Breast epithelium (tissue), 3 donors: ENCODE results near the gene RAPGEF4.

Source experiments
- POLR2A ChIP-seq: fragments of 450-650 bp; IDR thresholded peaks from one replicate; pipeline ENCODE4 v1.6.1; 2016; ENCODE audit warnings: antibody characterized with exemption, mild to moderate bottlenecking, moderate library complexity
- TF ChIP-seq, protein P1 (sequence below), 3 donors: fragments of 450-650 bp; IDR thresholded peaks; one replicate each; pipeline ENCODE4 v1.5.1; 2016 to 2017; ENCODE audit warnings: antibody characterized with exemption in 3 of 3, mild to moderate bottlenecking in 3 of 3, moderate library complexity in 3 of 3

DNA sequence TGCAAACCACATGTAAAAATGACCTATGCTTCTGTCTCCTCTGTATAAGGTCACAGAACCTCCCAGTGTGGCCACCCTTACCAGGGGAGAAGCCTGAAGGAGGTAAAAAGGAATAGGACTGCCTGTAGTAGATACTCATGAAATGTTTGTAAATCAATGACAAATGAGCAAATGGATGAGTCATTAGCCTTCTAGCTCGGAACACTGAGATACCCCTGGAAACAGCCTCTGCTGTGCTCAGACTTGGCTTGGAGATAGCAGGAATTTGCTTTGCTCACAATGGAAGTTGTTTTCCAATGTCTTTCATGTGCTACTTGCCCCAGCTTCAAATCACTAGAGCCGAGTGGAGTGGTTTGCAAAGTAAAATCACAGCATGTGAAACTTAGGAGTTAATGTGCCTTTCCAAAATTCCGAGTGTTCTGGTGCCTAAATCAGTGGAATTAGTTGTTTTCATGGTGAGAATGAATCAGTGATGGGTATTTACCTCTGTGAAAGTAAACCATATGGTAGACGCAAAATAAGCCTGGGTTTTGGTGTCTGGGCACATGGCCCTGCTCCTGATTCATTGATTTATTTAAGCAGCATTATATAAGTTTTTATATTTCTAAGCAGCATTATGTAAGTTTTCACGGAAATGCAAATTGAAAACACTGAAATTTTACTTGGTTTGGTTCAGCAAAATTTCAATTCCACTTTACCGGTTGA, 186.0 kb downstream of the RAPGEF4 start:
- no peak for TF ChIP-seq POLR2A
- TF ChIP-seq, protein P1, sequence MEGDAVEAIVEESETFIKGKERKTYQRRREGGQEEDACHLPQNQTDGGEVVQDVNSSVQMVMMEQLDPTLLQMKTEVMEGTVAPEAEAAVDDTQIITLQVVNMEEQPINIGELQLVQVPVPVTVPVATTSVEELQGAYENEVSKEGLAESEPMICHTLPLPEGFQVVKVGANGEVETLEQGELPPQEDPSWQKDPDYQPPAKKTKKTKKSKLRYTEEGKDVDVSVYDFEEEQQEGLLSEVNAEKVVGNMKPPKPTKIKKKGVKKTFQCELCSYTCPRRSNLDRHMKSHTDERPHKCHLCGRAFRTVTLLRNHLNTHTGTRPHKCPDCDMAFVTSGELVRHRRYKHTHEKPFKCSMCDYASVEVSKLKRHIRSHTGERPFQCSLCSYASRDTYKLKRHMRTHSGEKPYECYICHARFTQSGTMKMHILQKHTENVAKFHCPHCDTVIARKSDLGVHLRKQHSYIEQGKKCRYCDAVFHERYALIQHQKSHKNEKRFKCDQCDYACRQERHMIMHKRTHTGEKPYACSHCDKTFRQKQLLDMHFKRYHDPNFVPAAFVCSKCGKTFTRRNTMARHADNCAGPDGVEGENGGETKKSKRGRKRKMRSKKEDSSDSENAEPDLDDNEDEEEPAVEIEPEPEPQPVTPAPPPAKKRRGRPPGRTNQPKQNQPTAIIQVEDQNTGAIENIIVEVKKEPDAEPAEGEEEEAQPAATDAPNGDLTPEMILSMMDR (IDR thresholded peaks at IDR 0.05): no peak
